Ascending aorta (tissue), 2 donors: Measurements from ENCODE around the gene WAPL. TPM values are rescaled to one million over a fixed set of nuclear protein-coding genes. Genes with fewer than 3 reads are reported as not detected.

Source experiments
- DNase-seq, 2 donors: peaks; one replicate each; pipeline ENCODE4 v3.0.0-alpha.2; 2019; ENCODE audit warnings: low spot score in 2 of 2
- H3K27ac ChIP-seq, 2 donors: fragments of 200-600 bp; sonication (generic); one replicate each; pipeline ENCODE4 v1.5.1; 2016 to 2017; ENCODE audit warnings: mild to moderate bottlenecking in 1 of 2
- H3K27me3 ChIP-seq: fragments of 200-600 bp; sonication (generic); one replicate; pipeline ENCODE4 v1.5.1; 2017
- H3K36me3 ChIP-seq, 2 donors: fragments of 200-600 bp; sonication (generic); one replicate each; pipeline ENCODE4 v1.5.1; 2016
- H3K4me1 ChIP-seq, 2 donors: fragments of 200-600 bp; sonication (generic); one replicate each; pipeline ENCODE4 v1.5.1; 2016 to 2017; ENCODE audit warnings: mild to moderate bottlenecking in 1 of 2
- H3K4me3 ChIP-seq, 2 donors: fragments of 200-600 bp; sonication (generic); one replicate each; pipeline ENCODE4 v1.5.1; 2016 to 2017; ENCODE audit warnings: mild to moderate bottlenecking in 1 of 2
- H3K9me3 ChIP-seq, 2 donors: fragments of 200-600 bp; sonication (generic); one replicate each; pipeline ENCODE4 v1.5.1; 2016
- CTCF ChIP-seq, 3 experiments: fragments of 200-600 bp in 2 of 3; fragments of 450-650 bp in 1 of 3; sonication (generic) in 2 of 3; IDR thresholded peaks; one replicate each; pipeline ENCODE4 v1.5.1; 2016 to 2019; ENCODE audit warnings: antibody characterized with exemption in 3 of 3, mild to moderate bottlenecking in 1 of 3, moderate library complexity in 1 of 3
- intact Hi-C: fragments of 100-400 bp; cut with DNase I; formaldehyde crosslinking; loops from one replicate; pipeline ENCODE4 v1.15.1; 2023
- total RNA-seq: library from RNA; depleted of rRNA; stranded (reverse); fragments of >200 nt; gene quantifications from one replicate; pipeline ENCODE4 v1.1.0, GENCODE V29; 2016

Gene WAPL
- total RNA-seq, 1 donor from 2014 or later: 14.7 TPM

GRCh38 chr10:86497621-86498020 is 24.0 kb downstream of the WAPL start:
- no peak for TF ChIP-seq CTCF (IDR thresholded peaks at IDR 0.05)
- H3K9me3 ChIP-seq: no peaks in the 10 kb centered on the region
- H3K4me1 ChIP-seq: peaks cover 3 to 18% of the 10 kb centered on the region in 2 donors
- H3K27me3 ChIP-seq: no peaks in the 10 kb centered on the region
- H3K36me3 ChIP-seq: peaks cover 5 to 25% of the 10 kb centered on the region in 2 donors
- no peak overlapping the region for H3K4me3 ChIP-seq
- no peak overlapping the region for H3K27ac ChIP-seq
- no peak for DNase-seq
- intact Hi-C loops: no loop called here

- no peaks in the 10 kb centered on the region for H3K9me3 ChIP-seq
- intact Hi-C loops: no loop called here
- H3K36me3 ChIP-seq: peaks cover 5 to 8% of the 10 kb centered on the region in 2 donors
- no peak overlapping the region for H3K27ac ChIP-seq
- H3K4me3 ChIP-seq: no peak overlapping the region
- DNase-seq: no peak
- TF ChIP-seq CTCF (IDR thresholded peaks at IDR 0.05): no peak
- no peaks in the 10 kb centered on the region for H3K4me1 ChIP-seq
- no peaks in the 10 kb centered on the region for H3K27me3 ChIP-seq
Observed at GRCh38 chr10:86489960-86490612, 31.5 kb downstream of the WAPL start.

GRCh38 chr10:86489071-86489810 is 32.4 kb downstream of the WAPL start:
- intact Hi-C loops: no loop called here
- Histone ChIP-seq H3K36me3 (peaks cover 8 to 11% of the 10 kb centered on the region in 2 donors), H3K9me3 (no peaks in the 10 kb centered on the region), H3K27ac (no peak overlapping the region), H3K27me3 (no peaks in the 10 kb centered on the region), H3K4me1 (no peaks in the 10 kb centered on the region), H3K4me3 (no peak overlapping the region)
- DNase-seq: no peak
- TF ChIP-seq CTCF (IDR thresholded peaks at IDR 0.05): no peak

- Histone ChIP-seq H3K36me3 (peaks cover 8 to 20% of the 10 kb centered on the region in 2 donors), H3K4me1 (no peaks in the 10 kb centered on the region), H3K27me3 (no peaks in the 10 kb centered on the region), H3K27ac (no peak overlapping the region), H3K9me3 (no peaks in the 10 kb centered on the region), H3K4me3 (no peak overlapping the region)
- DNase-seq: no peak
- no peak for TF ChIP-seq CTCF (IDR thresholded peaks at IDR 0.05)
- intact Hi-C loops: no loop called here
Observed at GRCh38 chr10:86486856-86487255, 34.7 kb downstream of the WAPL start.

- Histone ChIP-seq H3K4me3 (no peak overlapping the region), H3K9me3 (no peaks in the 10 kb centered on the region), H3K4me1 (no peaks in the 10 kb centered on the region), H3K36me3 (peaks cover 4 to 20% of the 10 kb centered on the region in 2 donors), H3K27ac (no peak overlapping the region), H3K27me3 (no peaks in the 10 kb centered on the region)
- intact Hi-C loops: no loop called here
- TF ChIP-seq CTCF (IDR thresholded peaks at IDR 0.05): no peak
- DNase-seq: no peak
Observed at GRCh38 chr10:86483664-86484063, 37.9 kb downstream of the WAPL start.
